HepG2 (cell line): ENCODE data around the gene PPP3R2. TPM values are rescaled to one million over a fixed set of nuclear protein-coding genes. Genes with fewer than 3 reads are reported as not detected.

ENCODE experiments used
- ATAC-seq: fragments of 200-7000 bp; cut with Tn5 transposase; 3 replicates; pipeline ENCODE4 v1.9.1; 2020; ENCODE audit warnings: mild to moderate bottlenecking, moderate library complexity
- BruUV-seq: library from RNA; stranded (reverse); fragments of 400-500 nt; replicated peaks from 2 replicates; lab custom pipeline; 2021; lab: Mats Ljungman, UMichigan
- CTCF ChIA-PET: fragments of 300-600 bp; formaldehyde crosslinking; extraction: SDS; loops from one replicate; lab custom pipeline; 2021; ENCODE audit warnings: low total read pairs, inconsistent platforms, low intra/inter-chr PET ratio; lab: Yijun Ruan, JAX
- POLR2A ChIA-PET: fragments of 350-600 bp; sonication (Branson Sonifier 250); formaldehyde crosslinking; loops from one replicate; lab custom pipeline; 2020; ENCODE audit warnings: antibody characterized with exemption, inconsistent platforms; lab: Yijun Ruan, JAX
- DNase-seq: peaks from one replicate; pipeline ENCODE4 v3.0.0-alpha.2; 2015; ENCODE audit warnings: low spot score
- FAIRE-seq: peaks from 3 replicates; lab custom pipeline; 2011; peaks lifted over from hg19 to GRCh38; lab: Jason Lieb, UNC
- H2AFZ ChIP-seq: one replicate; pipeline ENCODE4 v1.6.1; 2011; ENCODE audit warnings: low read length, inconsistent platforms
- H3K27ac ChIP-seq: fragments of 300-600 bp; 3 replicates; pipeline ENCODE4 v1.8.0; 2011; ENCODE audit warnings: mixed run types, mild to moderate bottlenecking, mixed read lengths, low read length, inconsistent platforms; ENCODE audit not compliant: insufficient read depth; ENCODE audit errors: extremely low read length
- H3K27me3 ChIP-seq, 2 experiments: fragments of 200-600 bp in 1 of 2; 2 replicates in 1 of 2; 3 replicates in 1 of 2; pipeline versions ENCODE4 v1.6.0 to v1.8.0; 2011; ENCODE audit warnings: low read length in 2 of 2, mild to moderate bottlenecking in 2 of 2, moderate library complexity in 2 of 2, inconsistent platforms in 1 of 2; ENCODE audit not compliant: insufficient read depth in 2 of 2, control insufficient read depth in 1 of 2
- H3K36me3 ChIP-seq, 2 experiments: fragments of 200-600 bp in 1 of 2; replicated peaks in 1 of 2; 2 replicates in 1 of 2; 3 replicates in 1 of 2; pipeline versions ENCODE4 v1.5.1 to v1.8.0; 2011; ENCODE audit warnings: low read length in 2 of 2, inconsistent platforms in 1 of 2; ENCODE audit not compliant: insufficient read depth in 2 of 2, control insufficient read depth in 1 of 2
- H3K4me1 ChIP-seq: 2 replicates; pipeline ENCODE4 v1.5.1; 2012; ENCODE audit warnings: low read length, inconsistent platforms; ENCODE audit not compliant: insufficient read depth
- H3K4me2 ChIP-seq: 2 replicates; pipeline ENCODE4 v1.6.0; 2011; ENCODE audit warnings: low read depth, low read length, inconsistent platforms
- H3K4me3 ChIP-seq, 3 experiments: fragments of 200-600 bp in 1 of 3; sonication (generic), shearing (Covaris generic) in 1 of 3; replicated peaks in 1 of 3; 2 replicates each; pipeline ENCODE4 v1.5.1; 2011 to 2016; ENCODE audit warnings: low read length in 3 of 3, inconsistent platforms in 2 of 3, low read depth in 2 of 3, mild to moderate bottlenecking in 2 of 3, control low read depth in 1 of 3, mixed read lengths in 1 of 3; ENCODE audit not compliant: insufficient read depth in 1 of 3
- H3K79me2 ChIP-seq: one replicate; pipeline ENCODE4 v1.6.1; 2011; ENCODE audit warnings: low read length, inconsistent platforms; ENCODE audit not compliant: insufficient read depth
- H3K9ac ChIP-seq: 2 replicates; pipeline ENCODE4 v1.6.0; 2011; ENCODE audit warnings: mild to moderate bottlenecking, low read depth, low read length, inconsistent platforms; ENCODE audit not compliant: insufficient read depth
- H3K9me3 ChIP-seq: 2 replicates; pipeline ENCODE4 v1.5.1; 2012; ENCODE audit warnings: mild to moderate bottlenecking, low read length
- H4K20me1 ChIP-seq: 2 replicates; pipeline ENCODE4 v1.6.0; 2011; ENCODE audit warnings: inconsistent platforms, mild to moderate bottlenecking, low read length, moderate library complexity; ENCODE audit not compliant: insufficient read depth
- EEA1 ChIP-seq: sonication (generic); formaldehyde crosslinking; IDR thresholded peaks from 2 replicates; pipeline ENCODE4 v1.5.1; 2020; ENCODE audit warnings: mild to moderate bottlenecking, missing genetic modification reagents, borderline replicate concordance
- ESRRA ChIP-seq: sonication (generic); formaldehyde crosslinking; IDR thresholded peaks from 2 replicates; pipeline ENCODE4 v1.5.1; 2020; ENCODE audit warnings: mild to moderate bottlenecking, low read depth, missing genetic modification reagents
- HOXA9 ChIP-seq: sonication (generic); formaldehyde crosslinking; IDR thresholded peaks from 2 replicates; pipeline ENCODE4 v1.8.1; 2022; ENCODE audit warnings: missing genetic modification reagents, mild to moderate bottlenecking, moderate library complexity, borderline replicate concordance
- JARID2 ChIP-seq: sonication (generic); formaldehyde crosslinking; IDR thresholded peaks from 2 replicates; pipeline ENCODE4 v1.8.1; 2023; ENCODE audit warnings: missing genetic modification reagents, inconsistent platforms; ENCODE audit not compliant: insufficient replicate concordance
- MTA1 ChIP-seq: sonication (generic); formaldehyde crosslinking; IDR thresholded peaks from 2 replicates; pipeline ENCODE4 v1.4.0; 2020; ENCODE audit warnings: missing genetic modification reagents, mild to moderate bottlenecking, borderline replicate concordance
- ONECUT2 ChIP-seq: sonication (generic); formaldehyde crosslinking; IDR thresholded peaks from 2 replicates; pipeline ENCODE4 v1.4.0; 2020; ENCODE audit warnings: missing genetic modification reagents
- ZNF556 ChIP-seq: sonication (generic); formaldehyde crosslinking; IDR thresholded peaks from 2 replicates; pipeline ENCODE4 v1.4.0; 2020; ENCODE audit warnings: mild to moderate bottlenecking, missing genetic modification reagents, borderline replicate concordance
- ZNF616 ChIP-seq: sonication (generic); formaldehyde crosslinking; IDR thresholded peaks from 2 replicates; pipeline ENCODE4 v1.5.0; 2020; ENCODE audit warnings: low read depth, mild to moderate bottlenecking, missing genetic modification reagents
- WGBS: methylation state at CpG from one replicate; pipeline ENCODE4 v1.1.6; 2017; ENCODE audit warnings: low lambda C conversion rate; 5-methylcytosine and 5-hydroxymethylcytosine counted together
- in situ Hi-C: cut with HindIII; loops from 2 replicates; pipeline ENCODE4 v1.10.0; 2017; ENCODE audit warnings: low pct_unique_long_range_greater_than_20kb; ENCODE audit not compliant: extremely low pct_ligation_motif_present
- intact Hi-C: fragments of 100-400 bp; cut with micrococcal nuclease; formaldehyde crosslinking; loops from one replicate; pipeline ENCODE4 v1.10.0; 2022; ENCODE audit not compliant: unreplicated experiment
- polyA plus RNA-seq, 8 experiments: library from polyadenylated mRNA; depleted of rRNA in 3 of 8; stranded (reverse) in 7 of 8; unstranded in 1 of 8; fragments of >200 nt; fragmentation: Illumina TruSeq in 4 of 8; extraction: Trizol in 4 of 8; gene quantifications; 2 replicates each; pipeline versions ENCODE4 v1.2.1 to v1.2.3, GENCODE V29; 2011 to 2016; ENCODE audit warnings: low read depth in 4 of 8, missing spikeins in 1 of 8, mixed read lengths in 1 of 8; ENCODE audit not compliant: insufficient read depth in 1 of 8
- total RNA-seq, 5 experiments: library from RNA; depleted of rRNA; stranded (reverse); fragments of >200 nt; fragmentation: Illumina TruSeq; extraction: Trizol; gene quantifications; 2 replicates each; pipeline ENCODE4 v1.2.3, GENCODE V29; 2016; ENCODE audit warnings: low read depth in 1 of 5
- TF ChIP-seq, protein P1 (sequence below): sonication (generic); formaldehyde crosslinking; IDR thresholded peaks from 2 replicates; pipeline ENCODE4 v1.8.0; 2022; ENCODE audit warnings: missing genetic modification reagents, mild to moderate bottlenecking, moderate library complexity, borderline replicate concordance
- TF ChIP-seq, protein P2 (sequence below): sonication (generic); formaldehyde crosslinking; IDR thresholded peaks from 2 replicates; pipeline ENCODE4 v1.5.0; 2020; ENCODE audit warnings: missing genetic modification reagents, mild to moderate bottlenecking, borderline replicate concordance
- TF ChIP-seq, protein P3 (sequence below): sonication (generic); formaldehyde crosslinking; IDR thresholded peaks from 2 replicates; pipeline ENCODE4 v1.9.0; 2022; ENCODE audit warnings: missing genetic modification reagents, mild to moderate bottlenecking, borderline replicate concordance

PPP3R2 gene
- total and polyA plus RNA-seq, 2 of the 13 experiments (the other 11 are each of a cell fraction or from before 2014, with no cell fraction given): not detected

DNA sequence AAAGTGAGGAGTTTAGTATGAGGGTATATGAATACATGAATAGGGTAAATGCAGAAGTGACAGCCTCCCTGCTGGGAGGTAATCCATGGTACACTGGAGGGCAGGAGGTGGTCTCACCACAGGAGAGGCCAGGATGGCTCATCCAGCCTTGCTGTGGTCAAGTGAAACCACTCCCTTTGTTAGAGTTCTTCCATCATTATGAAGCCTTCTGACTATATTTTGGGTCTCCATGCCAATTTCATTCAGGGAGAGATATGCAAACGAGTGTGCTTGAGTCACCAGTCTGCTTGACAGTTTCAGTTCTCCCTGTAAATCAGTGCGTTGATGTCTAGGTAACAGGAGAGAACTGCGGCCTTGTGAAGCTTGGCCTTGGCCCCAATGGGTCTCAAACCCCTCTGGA, 16.4 kb downstream of the PPP3R2 start:
- no peak for FAIRE-seq
- Histone ChIP-seq H3K27me3 (no peaks in the 10 kb centered on the region), H4K20me1 (no peaks in the 10 kb centered on the region), H3K9ac (no peak overlapping the region), H3K4me3 (no peak overlapping the region), H3K4me2 (no peak overlapping the region), H3K9me3 (no peaks in the 10 kb centered on the region), H2AFZ (no peak overlapping the region), H3K36me3 (no peaks in the 10 kb centered on the region), H3K79me2 (no peaks in the 10 kb centered on the region), H3K27ac (no peak overlapping the region), H3K4me1 (peaks cover 9% of the 10 kb centered on the region)
- BruUV-seq: no TSS peak
- intact Hi-C loops (no loop called here), in situ Hi-C loops (no loop called here)
- DNase-seq: no peak
- ChIA-PET CTCF (no interaction called here), POLR2A (no interaction called here)
- WGBS: 55% methylated on average over 3 of the region's 3 CpGs
- TF ChIP-seq, protein P1, sequence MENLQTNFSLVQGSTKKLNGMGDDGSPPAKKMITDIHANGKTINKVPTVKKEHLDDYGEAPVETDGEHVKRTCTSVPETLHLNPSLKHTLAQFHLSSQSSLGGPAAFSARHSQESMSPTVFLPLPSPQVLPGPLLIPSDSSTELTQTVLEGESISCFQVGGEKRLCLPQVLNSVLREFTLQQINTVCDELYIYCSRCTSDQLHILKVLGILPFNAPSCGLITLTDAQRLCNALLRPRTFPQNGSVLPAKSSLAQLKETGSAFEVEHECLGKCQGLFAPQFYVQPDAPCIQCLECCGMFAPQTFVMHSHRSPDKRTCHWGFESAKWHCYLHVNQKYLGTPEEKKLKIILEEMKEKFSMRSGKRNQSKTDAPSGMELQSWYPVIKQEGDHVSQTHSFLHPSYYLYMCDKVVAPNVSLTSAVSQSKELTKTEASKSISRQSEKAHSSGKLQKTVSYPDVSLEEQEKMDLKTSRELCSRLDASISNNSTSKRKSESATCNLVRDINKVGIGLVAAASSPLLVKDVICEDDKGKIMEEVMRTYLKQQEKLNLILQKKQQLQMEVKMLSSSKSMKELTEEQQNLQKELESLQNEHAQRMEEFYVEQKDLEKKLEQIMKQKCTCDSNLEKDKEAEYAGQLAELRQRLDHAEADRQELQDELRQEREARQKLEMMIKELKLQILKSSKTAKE (CRISPR knock-in tag): no peak
- no peak for TF ChIP-seq ZNF556 (CRISPR knock-in tag)
- TF ChIP-seq JARID2 (CRISPR knock-in tag): no peak
- ATAC-seq: no peak

DNA sequence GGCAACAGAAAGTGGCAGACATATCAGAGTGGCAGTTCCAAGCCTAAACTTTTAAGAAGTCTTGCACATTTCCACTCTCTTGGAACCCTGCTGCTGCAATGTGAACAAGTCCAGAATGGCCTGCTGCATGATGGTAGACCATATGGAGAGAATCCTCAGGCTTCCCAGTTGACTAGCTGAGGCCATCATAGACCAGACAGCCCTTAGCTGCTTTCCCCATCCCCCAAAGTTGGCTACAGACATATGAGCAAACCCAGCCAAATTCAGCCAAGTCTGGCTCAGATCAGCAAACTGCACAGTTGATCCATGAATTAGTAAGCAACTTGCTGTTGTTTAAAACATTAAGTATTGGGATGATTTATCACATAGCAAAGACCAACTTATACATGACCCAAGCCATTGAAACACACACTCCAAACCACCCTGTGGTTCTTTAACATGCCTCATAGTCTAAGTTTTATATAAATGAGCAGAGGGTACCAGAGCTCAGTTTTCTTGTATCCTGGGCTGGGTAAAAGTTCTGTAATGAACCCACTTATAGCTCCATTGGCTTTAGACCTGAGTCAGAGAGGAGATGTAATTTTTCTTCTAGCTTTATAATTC, 19.9 kb downstream of the PPP3R2 start:
- H3K4me2 ChIP-seq: no peak overlapping the region
- TF ChIP-seq, protein P2, sequence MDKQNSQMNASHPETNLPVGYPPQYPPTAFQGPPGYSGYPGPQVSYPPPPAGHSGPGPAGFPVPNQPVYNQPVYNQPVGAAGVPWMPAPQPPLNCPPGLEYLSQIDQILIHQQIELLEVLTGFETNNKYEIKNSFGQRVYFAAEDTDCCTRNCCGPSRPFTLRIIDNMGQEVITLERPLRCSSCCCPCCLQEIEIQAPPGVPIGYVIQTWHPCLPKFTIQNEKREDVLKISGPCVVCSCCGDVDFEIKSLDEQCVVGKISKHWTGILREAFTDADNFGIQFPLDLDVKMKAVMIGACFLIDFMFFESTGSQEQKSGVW (CRISPR knock-in tag): no peak
- TF ChIP-seq EEA1 (no peak), HOXA9 (CRISPR knock-in tag) (no peak), ONECUT2 (no peak), MTA1 (CRISPR knock-in tag) (no peak), ZNF616 (no peak), ESRRA (no peak)
- TF ChIP-seq, protein P3, sequence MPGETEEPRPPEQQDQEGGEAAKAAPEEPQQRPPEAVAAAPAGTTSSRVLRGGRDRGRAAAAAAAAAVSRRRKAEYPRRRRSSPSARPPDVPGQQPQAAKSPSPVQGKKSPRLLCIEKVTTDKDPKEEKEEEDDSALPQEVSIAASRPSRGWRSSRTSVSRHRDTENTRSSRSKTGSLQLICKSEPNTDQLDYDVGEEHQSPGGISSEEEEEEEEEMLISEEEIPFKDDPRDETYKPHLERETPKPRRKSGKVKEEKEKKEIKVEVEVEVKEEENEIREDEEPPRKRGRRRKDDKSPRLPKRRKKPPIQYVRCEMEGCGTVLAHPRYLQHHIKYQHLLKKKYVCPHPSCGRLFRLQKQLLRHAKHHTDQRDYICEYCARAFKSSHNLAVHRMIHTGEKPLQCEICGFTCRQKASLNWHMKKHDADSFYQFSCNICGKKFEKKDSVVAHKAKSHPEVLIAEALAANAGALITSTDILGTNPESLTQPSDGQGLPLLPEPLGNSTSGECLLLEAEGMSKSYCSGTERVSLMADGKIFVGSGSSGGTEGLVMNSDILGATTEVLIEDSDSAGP (CRISPR knock-in tag): no peak
- TF ChIP-seq, all 625 proteins: peak for 0
- no peak overlapping the region for H3K27ac ChIP-seq
- H3K4me3 ChIP-seq: no peak overlapping the region
- in situ Hi-C loops (no loop called here), intact Hi-C loops (no loop called here)
- ATAC-seq (no peak), FAIRE-seq (no peak), DNase-seq (no peak)
- no peaks in the 10 kb centered on the region for H3K9me3 ChIP-seq
- no peaks in the 10 kb centered on the region for H4K20me1 ChIP-seq
- no peak overlapping the region for H3K9ac ChIP-seq
- no TSS peak for BruUV-seq
- H3K4me1 ChIP-seq: peaks cover 9% of the 10 kb centered on the region
- no peaks in the 10 kb centered on the region for H3K36me3 ChIP-seq
- H2AFZ ChIP-seq: no peak overlapping the region
- no peaks in the 10 kb centered on the region for H3K27me3 ChIP-seq
- no peaks in the 10 kb centered on the region for H3K79me2 ChIP-seq
- POLR2A ChIA-PET: no interaction called here
- CTCF ChIA-PET: no interaction called here
